ENCODE measurements around the gene METTL27. TPM values are rescaled to one million over a fixed set of nuclear protein-coding genes. Genes with fewer than 3 reads are reported as not detected.

METTL27 gene
- total and polyA plus RNA-seq, 2 of the 8 experiments (the other 6 are each of a cell fraction or from before 2014, with no cell fraction given): 6.2 to 12.0 TPM

- TF ChIP-seq, protein P1, sequence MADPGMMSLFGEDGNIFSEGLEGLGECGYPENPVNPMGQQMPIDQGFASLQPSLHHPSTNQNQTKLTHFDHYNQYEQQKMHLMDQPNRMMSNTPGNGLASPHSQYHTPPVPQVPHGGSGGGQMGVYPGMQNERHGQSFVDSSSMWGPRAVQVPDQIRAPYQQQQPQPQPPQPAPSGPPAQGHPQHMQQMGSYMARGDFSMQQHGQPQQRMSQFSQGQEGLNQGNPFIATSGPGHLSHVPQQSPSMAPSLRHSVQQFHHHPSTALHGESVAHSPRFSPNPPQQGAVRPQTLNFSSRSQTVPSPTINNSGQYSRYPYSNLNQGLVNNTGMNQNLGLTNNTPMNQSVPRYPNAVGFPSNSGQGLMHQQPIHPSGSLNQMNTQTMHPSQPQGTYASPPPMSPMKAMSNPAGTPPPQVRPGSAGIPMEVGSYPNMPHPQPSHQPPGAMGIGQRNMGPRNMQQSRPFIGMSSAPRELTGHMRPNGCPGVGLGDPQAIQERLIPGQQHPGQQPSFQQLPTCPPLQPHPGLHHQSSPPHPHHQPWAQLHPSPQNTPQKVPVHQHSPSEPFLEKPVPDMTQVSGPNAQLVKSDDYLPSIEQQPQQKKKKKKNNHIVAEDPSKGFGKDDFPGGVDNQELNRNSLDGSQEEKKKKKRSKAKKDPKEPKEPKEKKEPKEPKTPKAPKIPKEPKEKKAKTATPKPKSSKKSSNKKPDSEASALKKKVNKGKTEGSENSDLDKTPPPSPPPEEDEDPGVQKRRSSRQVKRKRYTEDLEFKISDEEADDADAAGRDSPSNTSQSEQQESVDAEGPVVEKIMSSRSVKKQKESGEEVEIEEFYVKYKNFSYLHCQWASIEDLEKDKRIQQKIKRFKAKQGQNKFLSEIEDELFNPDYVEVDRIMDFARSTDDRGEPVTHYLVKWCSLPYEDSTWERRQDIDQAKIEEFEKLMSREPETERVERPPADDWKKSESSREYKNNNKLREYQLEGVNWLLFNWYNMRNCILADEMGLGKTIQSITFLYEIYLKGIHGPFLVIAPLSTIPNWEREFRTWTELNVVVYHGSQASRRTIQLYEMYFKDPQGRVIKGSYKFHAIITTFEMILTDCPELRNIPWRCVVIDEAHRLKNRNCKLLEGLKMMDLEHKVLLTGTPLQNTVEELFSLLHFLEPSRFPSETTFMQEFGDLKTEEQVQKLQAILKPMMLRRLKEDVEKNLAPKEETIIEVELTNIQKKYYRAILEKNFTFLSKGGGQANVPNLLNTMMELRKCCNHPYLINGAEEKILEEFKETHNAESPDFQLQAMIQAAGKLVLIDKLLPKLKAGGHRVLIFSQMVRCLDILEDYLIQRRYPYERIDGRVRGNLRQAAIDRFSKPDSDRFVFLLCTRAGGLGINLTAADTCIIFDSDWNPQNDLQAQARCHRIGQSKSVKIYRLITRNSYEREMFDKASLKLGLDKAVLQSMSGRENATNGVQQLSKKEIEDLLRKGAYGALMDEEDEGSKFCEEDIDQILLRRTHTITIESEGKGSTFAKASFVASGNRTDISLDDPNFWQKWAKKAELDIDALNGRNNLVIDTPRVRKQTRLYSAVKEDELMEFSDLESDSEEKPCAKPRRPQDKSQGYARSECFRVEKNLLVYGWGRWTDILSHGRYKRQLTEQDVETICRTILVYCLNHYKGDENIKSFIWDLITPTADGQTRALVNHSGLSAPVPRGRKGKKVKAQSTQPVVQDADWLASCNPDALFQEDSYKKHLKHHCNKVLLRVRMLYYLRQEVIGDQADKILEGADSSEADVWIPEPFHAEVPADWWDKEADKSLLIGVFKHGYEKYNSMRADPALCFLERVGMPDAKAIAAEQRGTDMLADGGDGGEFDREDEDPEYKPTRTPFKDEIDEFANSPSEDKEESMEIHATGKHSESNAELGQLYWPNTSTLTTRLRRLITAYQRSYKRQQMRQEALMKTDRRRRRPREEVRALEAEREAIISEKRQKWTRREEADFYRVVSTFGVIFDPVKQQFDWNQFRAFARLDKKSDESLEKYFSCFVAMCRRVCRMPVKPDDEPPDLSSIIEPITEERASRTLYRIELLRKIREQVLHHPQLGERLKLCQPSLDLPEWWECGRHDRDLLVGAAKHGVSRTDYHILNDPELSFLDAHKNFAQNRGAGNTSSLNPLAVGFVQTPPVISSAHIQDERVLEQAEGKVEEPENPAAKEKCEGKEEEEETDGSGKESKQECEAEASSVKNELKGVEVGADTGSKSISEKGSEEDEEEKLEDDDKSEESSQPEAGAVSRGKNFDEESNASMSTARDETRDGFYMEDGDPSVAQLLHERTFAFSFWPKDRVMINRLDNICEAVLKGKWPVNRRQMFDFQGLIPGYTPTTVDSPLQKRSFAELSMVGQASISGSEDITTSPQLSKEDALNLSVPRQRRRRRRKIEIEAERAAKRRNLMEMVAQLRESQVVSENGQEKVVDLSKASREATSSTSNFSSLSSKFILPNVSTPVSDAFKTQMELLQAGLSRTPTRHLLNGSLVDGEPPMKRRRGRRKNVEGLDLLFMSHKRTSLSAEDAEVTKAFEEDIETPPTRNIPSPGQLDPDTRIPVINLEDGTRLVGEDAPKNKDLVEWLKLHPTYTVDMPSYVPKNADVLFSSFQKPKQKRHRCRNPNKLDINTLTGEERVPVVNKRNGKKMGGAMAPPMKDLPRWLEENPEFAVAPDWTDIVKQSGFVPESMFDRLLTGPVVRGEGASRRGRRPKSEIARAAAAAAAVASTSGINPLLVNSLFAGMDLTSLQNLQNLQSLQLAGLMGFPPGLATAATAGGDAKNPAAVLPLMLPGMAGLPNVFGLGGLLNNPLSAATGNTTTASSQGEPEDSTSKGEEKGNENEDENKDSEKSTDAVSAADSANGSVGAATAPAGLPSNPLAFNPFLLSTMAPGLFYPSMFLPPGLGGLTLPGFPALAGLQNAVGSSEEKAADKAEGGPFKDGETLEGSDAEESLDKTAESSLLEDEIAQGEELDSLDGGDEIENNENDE (IDR thresholded peaks at IDR 0.05; ENCODE audit: insufficient replicate concordance, low read length): no peak
- TF ChIP-seq SIN3A (conservative IDR thresholded peaks at IDR 0.05 in 1 of 2, IDR thresholded peaks at IDR 0.05 in 1 of 2; ENCODE audit: low read depth in 1 of 2, low read length in 2 of 2) (no peak), SP2 (IDR thresholded peaks at IDR 0.05; ENCODE audit: low read length) (no peak)
Observed at GRCh38 chr7:73786588-73786987, 55.7 kb downstream of the METTL27 start (continued).

All from H1 (cell line).